ENCODE results near the gene COL16A1. TPM values are rescaled to one million over a fixed set of nuclear protein-coding genes. Genes with fewer than 3 reads are reported as not detected.

COL16A1 gene
- 2.5 and 3.4 TPM in 2 replicates for total RNA-seq (2014; rRNA removed; shearing (Covaris generic))
- 15.9 and 24.3 TPM in 2 replicates for polyA plus RNA-seq (2014; cell fraction: nucleus; rRNA removed)

DNA sequence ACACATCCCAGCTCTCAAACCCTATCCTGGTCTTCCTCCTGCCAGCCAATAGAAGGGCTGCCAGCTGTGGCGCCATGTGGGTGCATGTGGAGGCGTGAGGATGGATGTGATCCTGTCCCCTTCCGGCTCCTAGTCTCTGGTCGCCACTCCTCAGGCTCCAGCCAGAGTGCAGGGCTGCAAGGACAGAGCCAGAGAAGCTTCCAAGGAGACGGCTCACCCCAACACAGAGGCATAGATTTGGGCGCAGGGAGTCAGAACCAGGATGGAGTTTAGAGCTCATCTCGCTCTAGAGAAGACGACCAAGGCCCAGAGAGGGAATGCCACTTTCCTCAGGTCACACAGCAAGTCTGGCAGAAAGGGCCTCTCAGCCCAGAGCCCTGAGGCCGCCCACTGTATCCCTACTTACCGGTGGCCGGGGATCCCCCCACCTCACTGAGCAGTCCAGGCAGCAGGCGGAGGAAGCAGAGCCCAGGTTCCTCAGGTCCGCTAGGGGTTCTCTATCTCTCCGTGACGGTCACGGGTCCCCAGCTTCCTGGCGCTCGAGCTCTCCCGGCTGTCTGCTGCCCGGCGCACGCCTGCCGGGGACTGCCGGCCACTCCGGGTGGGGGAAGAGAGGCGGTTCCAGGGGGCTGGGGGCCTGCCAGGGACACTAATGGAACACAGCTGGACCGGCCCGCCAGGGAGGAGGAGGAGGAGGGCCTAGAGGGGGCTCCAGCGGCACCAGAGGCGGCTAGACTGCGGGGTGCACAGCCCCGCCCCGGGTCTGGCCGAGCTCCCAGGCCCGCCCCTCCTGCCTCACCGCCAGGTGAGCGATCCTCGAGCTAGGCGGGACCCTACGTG is at the start of gene COL16A1:
COL16A1 (minus strand) TSS at position 587 of the 840 bp plus-strand sequence. CDS start 1,824 bp downstream, outside the sequence.
- DNase-seq (ENCODE audit: extremely low read depth, low read depth), result no peak

DNA sequence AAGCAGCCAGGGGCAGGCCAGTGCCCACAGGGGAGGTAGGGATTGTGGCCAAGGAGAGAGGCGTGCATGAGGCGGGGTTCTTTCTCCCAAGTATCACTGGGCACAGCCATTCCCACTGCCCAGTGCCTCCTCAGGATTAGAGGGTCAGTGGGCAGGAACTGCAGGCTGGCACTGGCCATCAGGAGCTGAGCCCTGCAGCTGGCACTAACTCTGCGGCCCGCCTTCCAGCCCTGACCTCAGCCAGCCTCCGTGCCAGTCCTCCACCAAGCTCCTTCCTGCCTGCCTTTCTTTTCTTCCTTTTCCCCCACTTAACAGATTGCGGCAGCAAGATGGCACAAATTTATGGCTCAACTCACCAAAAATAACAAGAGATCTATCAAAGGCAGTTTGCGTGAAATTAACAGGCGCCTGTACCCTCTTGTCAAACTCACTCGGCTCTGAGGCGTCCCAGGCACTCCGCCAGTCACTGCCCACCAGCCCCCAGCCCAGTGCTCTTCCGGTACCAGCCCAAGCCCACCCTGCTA is 49.2 kb upstream of the COL16A1 start:
- no peak for DNase-seq (ENCODE audit: extremely low read depth, low read depth)

- no peak for DNase-seq (ENCODE audit: extremely low read depth, low read depth)
Measured at GRCh38 chr1:31752258-31752657, 48.4 kb upstream of the COL16A1 start.

- DNase-seq (ENCODE audit: extremely low read depth, low read depth), result no peak
Measured at GRCh38 chr1:31751822-31752241, 48.0 kb upstream of the COL16A1 start.

DNA sequence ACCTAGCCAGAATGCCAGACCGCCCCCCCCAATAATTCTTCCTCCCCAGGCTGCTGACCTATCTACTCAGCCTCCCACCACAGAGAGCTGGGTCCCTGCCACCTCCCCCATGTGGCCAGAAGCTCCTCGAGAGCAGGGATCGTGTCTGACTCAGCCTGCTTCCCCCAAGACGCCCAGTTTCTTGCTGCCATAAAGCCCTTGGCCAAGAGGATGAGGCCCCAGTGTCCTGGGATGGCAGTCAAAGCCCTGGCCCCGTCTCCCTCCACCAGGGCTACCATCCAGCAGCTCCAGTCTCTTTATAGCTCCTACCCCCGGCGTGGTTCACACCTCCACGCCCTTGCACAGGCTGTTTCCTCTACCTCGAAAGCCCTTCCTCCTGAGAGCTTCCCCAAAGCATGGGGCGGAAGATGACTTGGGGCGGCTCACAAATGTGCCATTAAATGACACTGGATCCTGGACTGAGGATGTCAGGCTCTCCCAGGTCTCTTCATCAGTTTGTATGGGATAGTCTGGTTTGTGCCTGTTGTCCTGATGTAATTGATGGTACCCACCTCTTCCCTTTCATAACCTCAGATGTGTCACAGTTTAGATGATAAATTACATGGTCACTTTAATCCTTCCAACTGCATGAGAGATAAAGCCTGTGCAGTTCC is 47.2 kb upstream of the COL16A1 start:
- no peak for DNase-seq (ENCODE audit: extremely low read depth, low read depth)

DNA sequence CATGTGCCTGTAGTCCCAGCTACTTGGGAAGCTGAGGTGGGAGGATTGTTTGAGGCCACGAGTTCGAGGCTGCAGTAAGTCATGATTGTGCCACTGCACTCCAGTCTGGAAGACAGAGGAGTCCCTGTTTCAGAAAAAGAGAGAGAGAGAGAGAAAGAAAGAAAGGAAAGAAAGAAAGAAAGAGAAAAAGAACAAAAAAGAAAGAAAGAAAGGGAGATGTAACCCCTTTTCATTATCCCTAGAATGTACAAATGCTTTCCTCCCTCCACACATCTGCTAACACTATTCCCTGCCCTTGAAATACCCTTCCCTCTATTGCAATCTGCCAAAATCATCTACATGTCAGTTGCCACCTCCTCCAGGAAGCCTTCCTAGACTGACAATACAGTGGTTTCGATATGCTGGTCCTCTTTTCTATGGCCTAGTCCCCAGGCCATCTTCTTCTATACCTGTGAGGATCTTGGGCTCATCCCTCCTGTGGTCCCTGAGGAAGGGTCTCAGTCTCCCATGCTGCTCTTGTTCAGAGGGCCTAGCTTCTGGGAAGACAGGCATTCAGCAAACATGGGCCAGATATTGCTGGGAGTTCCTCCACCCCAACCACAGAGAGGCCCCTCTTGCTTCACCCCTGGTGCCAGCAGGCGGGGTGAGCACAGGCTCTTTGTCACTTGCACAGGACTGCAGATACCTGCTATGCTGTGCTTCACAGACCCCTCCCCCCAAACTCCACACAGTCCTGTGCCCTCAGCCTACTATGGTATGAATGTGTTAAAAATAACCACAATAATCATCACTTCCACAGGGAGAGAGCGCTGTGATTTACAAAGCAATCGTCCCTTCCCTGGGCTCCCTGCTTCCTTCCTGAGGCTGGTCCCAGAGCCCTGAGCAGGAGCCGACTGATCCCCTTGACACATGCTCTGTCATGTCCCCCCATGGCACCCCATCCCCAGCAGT is 46.2 kb upstream of the COL16A1 start:
- DNase-seq (ENCODE audit: extremely low read depth, low read depth), result no peak

DNA sequence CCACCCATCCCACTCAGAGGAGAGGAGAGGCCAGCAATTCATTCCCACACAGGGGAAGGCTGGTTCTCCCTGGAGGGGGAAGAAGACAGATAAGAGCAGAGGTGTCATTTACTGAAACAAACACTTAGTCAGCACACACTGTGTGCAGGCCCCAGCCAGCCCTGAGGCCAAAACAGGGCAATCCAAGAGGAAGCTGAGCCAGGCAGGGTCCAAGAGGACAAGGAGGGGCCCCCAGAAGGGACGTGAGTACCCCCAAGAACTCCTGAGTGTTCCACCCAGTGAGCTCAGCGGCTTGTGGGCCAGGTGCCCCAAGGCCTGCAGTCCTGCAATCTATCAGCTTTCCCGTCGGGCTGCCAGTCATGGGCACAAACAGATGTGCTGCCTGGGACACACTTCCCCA is 44.5 kb upstream of the COL16A1 start:
- no peak for DNase-seq (ENCODE audit: extremely low read depth, low read depth)

GRCh38 chr1:31747304-31747703 is 43.5 kb upstream of the COL16A1 start:
- DNase-seq (ENCODE audit: extremely low read depth, low read depth), result no peak

DNA sequence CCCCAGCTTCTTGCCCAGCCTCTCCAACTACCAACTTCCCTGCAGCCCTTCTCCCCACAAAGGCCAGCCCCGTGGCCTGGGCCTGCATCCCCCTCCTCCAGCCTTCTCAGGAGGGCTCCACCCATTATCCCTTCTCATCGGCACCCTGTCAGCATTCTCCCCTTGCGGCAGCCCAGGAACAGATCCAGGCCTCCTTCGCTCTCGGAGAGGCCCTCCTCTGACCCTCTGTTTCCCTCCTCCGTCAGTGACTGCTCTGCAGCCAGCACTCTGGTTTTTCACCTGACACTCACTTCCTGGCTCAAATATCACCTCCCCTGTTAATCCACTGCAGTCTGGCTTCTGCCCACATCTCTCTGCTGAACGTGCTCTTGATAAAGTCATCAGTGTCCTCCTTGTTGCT is 42.9 kb upstream of the COL16A1 start:
- DNase-seq (ENCODE audit: extremely low read depth, low read depth), result no peak

GRCh38 chr1:31745946-31746670 is 42.3 kb upstream of the COL16A1 start:
- DNase-seq (ENCODE audit: extremely low read depth, low read depth), result no peak

DNA sequence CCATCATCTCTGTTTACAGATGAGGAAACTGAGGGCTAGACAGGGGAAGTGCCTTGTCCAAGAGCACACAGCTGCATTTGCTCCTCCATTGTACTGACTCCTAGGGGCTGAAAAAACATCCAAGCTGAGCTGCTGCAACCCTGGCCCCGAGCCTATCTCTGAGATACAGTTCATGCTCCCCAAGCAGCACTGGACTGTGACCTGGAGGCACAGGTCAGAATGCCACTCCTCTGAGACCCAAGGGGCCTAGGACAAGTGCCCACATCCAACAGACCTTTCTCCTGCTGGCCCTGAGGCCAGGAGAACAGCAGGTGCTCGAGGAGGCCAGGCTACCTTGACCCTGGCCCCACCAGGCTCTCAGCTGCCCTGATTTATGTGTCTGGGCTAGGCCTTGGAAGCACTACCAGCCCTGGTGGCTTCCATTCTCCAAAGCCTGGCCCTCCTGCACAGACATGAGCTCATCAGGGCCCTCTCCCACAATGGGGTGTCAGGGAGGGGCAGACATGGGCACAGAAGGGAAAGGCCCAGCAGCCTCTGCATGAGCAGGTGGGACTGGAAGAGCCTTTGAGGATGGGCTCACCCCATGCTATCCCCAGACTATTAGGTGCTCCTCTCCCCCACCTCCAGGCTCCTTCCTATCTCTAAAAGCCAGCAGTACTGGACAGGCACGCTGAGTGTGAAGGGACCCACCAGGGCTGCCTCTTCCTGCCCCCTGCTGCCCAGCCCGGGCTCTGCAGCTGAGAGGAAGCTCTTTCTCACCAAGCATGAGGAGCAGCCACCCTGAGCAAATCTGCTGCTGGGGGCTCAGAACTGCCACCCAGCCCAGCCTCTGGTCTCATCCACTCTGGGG is 41.5 kb upstream of the COL16A1 start:
- DNase-seq (ENCODE audit: extremely low read depth, low read depth), result peak; percentile 41

DNA sequence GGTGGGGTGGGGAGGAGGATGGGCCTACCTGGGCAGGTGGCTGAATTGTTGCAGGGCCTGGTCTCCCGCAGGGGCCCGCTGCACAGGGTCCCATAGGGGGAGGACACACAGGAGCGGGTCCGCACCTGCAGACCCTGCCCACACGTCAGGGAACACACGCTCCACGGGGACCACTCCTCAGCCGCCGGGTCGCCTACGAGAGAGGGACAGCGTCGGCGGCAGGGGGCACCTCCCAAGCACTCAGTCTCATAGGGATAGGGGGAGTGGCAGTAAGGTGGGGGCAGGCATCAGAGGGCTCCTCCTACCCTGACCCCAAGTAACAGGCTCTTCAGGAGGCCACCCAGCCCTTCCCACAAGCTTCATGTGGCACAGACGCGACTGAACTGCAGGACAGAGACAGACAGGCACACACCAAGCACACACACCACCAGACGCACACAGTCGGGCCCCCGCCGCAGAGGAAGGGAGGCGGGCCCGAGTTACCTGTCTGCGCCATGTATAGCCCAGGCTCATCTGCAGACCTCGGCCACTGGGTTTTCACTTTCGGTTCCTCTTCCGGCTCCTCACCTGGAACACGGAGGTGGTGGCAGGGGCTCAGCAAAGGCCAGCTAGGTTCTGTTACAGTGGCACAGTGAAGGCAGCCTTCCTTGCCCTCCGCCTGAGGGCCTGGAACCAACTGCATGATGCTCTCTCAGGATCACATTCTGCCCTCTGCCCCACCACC is 40.5 kb upstream of the COL16A1 start:
- DNase-seq (ENCODE audit: extremely low read depth, low read depth), result no peak

- DNase-seq (ENCODE audit: extremely low read depth, low read depth), result no peak
Measured at GRCh38 chr1:31742462-31743212, 38.8 kb upstream of the COL16A1 start.

DNA sequence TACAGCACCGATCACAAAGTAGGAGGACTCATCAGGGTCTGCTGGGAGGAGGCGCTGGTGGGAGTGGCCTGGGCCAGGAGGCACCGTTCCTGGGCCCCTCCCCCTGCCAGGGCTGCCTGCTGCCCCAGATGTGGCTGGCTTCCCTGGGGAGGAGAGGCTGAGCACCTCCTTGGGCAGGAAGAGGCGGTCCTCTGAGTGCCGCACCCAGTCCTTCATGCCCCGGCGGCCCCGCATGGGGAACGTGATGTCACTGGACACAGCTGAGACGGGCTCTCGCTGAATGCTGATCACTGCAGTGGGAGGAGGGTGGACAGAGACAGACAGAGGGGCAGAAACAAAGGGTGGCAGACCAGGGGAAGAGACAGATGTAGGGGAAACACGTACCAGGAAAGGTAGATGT is 35.5 kb upstream of the COL16A1 start:
- DNase-seq (ENCODE audit: extremely low read depth, low read depth), result no peak

- DNase-seq (ENCODE audit: extremely low read depth, low read depth), result no peak
Measured at GRCh38 chr1:31736675-31737074, 32.9 kb upstream of the COL16A1 start.

DNA sequence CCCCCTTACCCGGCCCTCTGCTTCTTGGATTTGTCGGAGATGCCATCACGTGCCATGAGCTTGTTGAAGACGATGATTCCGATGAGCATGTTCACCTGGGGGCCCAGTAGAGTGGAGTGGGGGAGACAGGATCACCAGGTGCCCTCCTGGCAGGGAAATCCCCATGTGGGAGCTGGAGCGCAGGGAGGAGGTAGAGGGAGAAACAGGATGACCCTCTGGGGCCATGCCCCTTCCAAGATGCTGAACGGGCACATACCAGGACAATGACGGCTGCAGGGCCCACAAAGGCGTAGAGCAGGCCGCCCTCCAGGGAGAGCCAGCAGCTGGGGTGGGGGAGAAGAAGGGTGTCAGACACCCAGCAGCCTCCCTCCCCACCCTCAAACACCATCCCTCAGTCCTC is 31.8 kb upstream of the COL16A1 start:
- no peak for DNase-seq (ENCODE audit: extremely low read depth, low read depth)

DNA sequence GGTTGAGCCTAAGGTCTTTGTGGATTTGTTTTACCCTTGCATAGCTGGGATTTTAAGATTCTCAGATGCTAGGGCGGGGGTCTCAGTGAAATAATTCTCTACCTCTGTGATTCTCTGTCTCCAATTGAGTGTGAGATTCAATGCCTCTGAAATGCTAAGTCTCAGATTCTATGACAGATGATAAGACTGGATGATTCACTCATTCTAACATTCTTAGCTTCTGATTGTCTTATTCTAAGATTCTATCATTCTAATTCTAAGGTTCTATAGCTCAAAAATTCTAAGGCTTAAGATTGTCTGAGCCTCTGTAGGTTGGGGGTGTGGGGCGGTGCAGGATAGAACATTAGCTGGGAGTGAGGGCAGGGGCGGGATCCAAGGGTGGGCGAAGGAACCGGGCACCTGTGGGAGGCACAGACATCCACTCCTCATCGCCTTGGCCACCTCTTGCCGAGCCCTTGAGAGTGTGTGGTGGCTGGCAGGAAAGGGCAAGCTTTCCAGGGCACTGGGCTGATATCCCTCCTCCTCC is 30.8 kb upstream of the COL16A1 start:
- DNase-seq (ENCODE audit: extremely low read depth, low read depth), result no peak
